Left colon (tissue), 2 donors: ENCODE data around the gene CELF6. TPM values are rescaled to one million over a fixed set of nuclear protein-coding genes. Genes with fewer than 3 reads are reported as not detected.

ENCODE experiments used
- ATAC-seq: fragments of 200-7000 bp; cut with Tn5 transposase; one replicate; pipeline ENCODE4 v1.9.1; 2020; ENCODE audit warnings: mild to moderate bottlenecking, moderate library complexity
- DNase-seq, 2 donors: peaks; one replicate each; pipeline ENCODE4 v3.0.0-alpha.2; 2020
- intact Hi-C, 2 donors: fragments of 100-400 bp; cut with DNase I in 1 of 2; cut with micrococcal nuclease in 1 of 2; formaldehyde crosslinking; loops; one replicate each; pipeline versions ENCODE4 v1.11.2 to v1.14.0; 2022; cut with DNase I, micrococcal nuclease
- total RNA-seq, 2 donors: library from RNA; stranded (reverse); fragmentation: NEBNext Ultra II Directional; extraction: Animal tissue kit (Norgen Biotek cat#: 25700); gene quantifications; one replicate each; pipeline ENCODE4 v1.2.1, GENCODE V29; 2021
- donor health status: DM: no; HTN: no; CAD: no.
- donor health status: DM: yes; HTN: yes; CAD: no.

The CELF6 gene
- total RNA-seq, 2 donors from 2014 or later: 1.1 to 1.2 TPM

DNA sequence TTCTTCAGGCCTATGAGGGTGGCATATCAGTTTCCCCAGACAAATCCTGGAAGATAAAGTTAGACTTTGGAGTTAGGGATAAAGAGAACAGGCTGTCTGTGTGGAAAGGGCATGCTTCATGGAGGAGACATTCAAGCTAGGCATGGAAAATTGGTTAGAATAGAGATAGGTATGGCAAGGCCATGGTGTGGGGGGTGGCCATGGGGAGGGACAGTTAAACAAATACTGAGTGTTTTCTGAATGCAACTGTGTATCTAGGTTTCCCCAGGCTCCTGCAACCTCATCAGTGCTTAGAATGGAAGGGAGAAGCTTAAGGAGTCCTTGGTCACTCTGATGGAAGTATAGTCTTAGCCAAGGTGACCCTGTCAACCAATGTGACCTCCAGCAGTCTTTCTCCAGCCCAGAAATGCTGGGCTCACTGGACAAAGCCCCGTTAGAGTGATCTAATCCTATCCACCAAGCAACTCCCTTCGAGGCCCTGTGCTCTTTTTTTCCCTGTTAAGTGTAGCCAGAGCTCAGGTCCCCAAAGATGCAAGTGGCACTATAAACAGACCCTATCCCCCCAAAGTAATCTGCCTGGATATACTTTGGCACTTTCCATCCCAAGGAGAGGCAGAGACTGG, 83.5 kb downstream of the CELF6 start:
- ATAC-seq (no peak), DNase-seq (no peak)
- intact Hi-C loops: no loop called here

DNA sequence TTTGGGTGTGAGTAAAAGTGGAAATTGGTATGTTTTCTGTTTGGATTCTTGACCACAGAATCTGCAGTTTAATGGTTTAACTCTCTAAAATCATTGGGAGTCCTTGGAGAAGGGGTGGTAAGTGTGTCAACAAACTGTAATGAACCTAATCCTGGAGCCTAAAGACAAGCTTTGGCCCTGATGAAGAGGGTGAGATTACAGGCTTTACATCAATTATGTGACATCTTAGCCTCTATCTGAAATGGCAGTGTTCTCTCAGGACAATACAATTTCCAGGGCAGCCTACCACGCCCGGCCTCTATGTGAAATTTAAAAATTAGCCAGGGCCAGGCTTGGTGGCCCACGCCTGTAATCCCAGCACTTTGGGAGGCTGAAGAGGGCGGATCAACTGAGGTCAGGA, 84.7 kb downstream of the CELF6 start:
- DNase-seq (no peak), ATAC-seq (no peak)
- intact Hi-C loops: no loop called here

Other genes starting within 250 kb of the CELF6 start
- gene MYO9A, start 202.0 kb downstream of the CELF6 start, total RNA-seq: 10 to 100 TPM; 43.1 to 45.6 TPM
- gene SENP8, start 201.8 kb downstream of the CELF6 start, total RNA-seq: 1 to 10 TPM; 2.7 to 3.1 TPM
- 1 to 10 TPM; 1.0 to 6.3 TPM for gene GRAMD2A, start 122.4 kb downstream of the CELF6 start, total RNA-seq
- gene PKM, start 89.0 kb downstream of the CELF6 start, total RNA-seq: 100 to 1,000 TPM; 407 to 466 TPM
- gene PARP6, start 47.6 kb downstream of the CELF6 start, total RNA-seq: 10 to 100 TPM; 39.1 to 40.8 TPM
- 100 to 1,000 TPM in 1 of 2 donors, 10 to 100 TPM in 1; 91.4 to 107 TPM for gene HEXA, start 55.9 kb upstream of the CELF6 start, total RNA-seq
- gene TMEM202, start 78.1 kb upstream of the CELF6 start, total RNA-seq: not detected
- 100 to 1,000 TPM; 118 to 131 TPM for gene ARIH1, start 154.2 kb upstream of the CELF6 start, total RNA-seq